HepG2 (cell line): ENCODE results near the gene SLC13A3. TPM values are rescaled to one million over a fixed set of nuclear protein-coding genes. Genes with fewer than 3 reads are reported as not detected.

ENCODE experiments used
- ARNTL ChIP-seq: sonication (generic); formaldehyde crosslinking; IDR thresholded peaks from 2 replicates; pipeline ENCODE4 v1.4.0; 2020; ENCODE audit warnings: mild to moderate bottlenecking, missing genetic modification reagents
- CC2D1A ChIP-seq: sonication (generic); formaldehyde crosslinking; IDR thresholded peaks from 2 replicates; pipeline ENCODE4 v1.8.1; 2023; ENCODE audit warnings: mild to moderate bottlenecking, missing genetic modification reagents
- CENPT ChIP-seq: sonication (generic); formaldehyde crosslinking; IDR thresholded peaks from 2 replicates; pipeline ENCODE4 v1.8.0; 2022; ENCODE audit warnings: low read depth, mild to moderate bottlenecking, moderate library complexity, missing genetic modification reagents
- GFI1 ChIP-seq: sonication (generic); formaldehyde crosslinking; IDR thresholded peaks from 2 replicates; pipeline ENCODE4 v1.5.0; 2020; ENCODE audit warnings: missing genetic modification reagents, mild to moderate bottlenecking, borderline replicate concordance
- KDM5A ChIP-seq: fragments of 200-600 bp; sonication (generic); IDR thresholded peaks from 2 replicates; pipeline ENCODE4 v1.7.0; 2018; ENCODE audit warnings: antibody characterized with exemption, mild to moderate bottlenecking, low read length, borderline replicate concordance
- KLF9 ChIP-seq: IDR thresholded peaks from 2 replicates; pipeline ENCODE4 v1.6.1; 2016; ENCODE audit warnings: low read depth
- NR2F2 ChIP-seq: IDR thresholded peaks from 2 replicates; pipeline ENCODE4 v1.6.1; 2012; ENCODE audit warnings: low read depth, inconsistent platforms, borderline replicate concordance
- SAFB2 ChIP-seq: sonication (generic); formaldehyde crosslinking; IDR thresholded peaks from 2 replicates; pipeline ENCODE4 v1.5.1; 2020; ENCODE audit warnings: missing genetic modification reagents, low read depth, mild to moderate bottlenecking, borderline replicate concordance
- SMC3 ChIP-seq: IDR thresholded peaks from 2 replicates; pipeline ENCODE4 v1.6.1; 2011; ENCODE audit warnings: low read length, improper control_type of control experiment
- XRCC5 ChIP-seq: fragments of 200-400 bp; formaldehyde crosslinking; optimal IDR thresholded peaks from 2 replicates; pipeline ENCODE3; 2017; ENCODE audit warnings: mild to moderate bottlenecking, low read length
- ZFP36 ChIP-seq: fragments of 150-350 bp; IDR thresholded peaks from 2 replicates; pipeline ENCODE4 v1.6.1; 2018; ENCODE audit warnings: borderline replicate concordance, low read length, low read depth; ENCODE audit not compliant: partially characterized antibody
- ZNF230 ChIP-seq: sonication (generic); formaldehyde crosslinking; IDR thresholded peaks from 2 replicates; pipeline ENCODE4 v1.4.0; 2020; ENCODE audit warnings: mild to moderate bottlenecking, missing genetic modification reagents
- ZNF274 ChIP-seq: sonication (generic); formaldehyde crosslinking; IDR thresholded peaks from 2 replicates; pipeline ENCODE4 v1.5.1; 2020; ENCODE audit warnings: mild to moderate bottlenecking, missing genetic modification reagents
- ZNF3 ChIP-seq: IDR thresholded peaks from 2 replicates; pipeline ENCODE4 v1.7.0; 2017; ENCODE audit warnings: inconsistent platforms
- ZNF382 ChIP-seq: sonication (generic); formaldehyde crosslinking; IDR thresholded peaks from 2 replicates; pipeline ENCODE4 v1.5.0; 2020; ENCODE audit warnings: missing genetic modification reagents, mild to moderate bottlenecking, borderline replicate concordance
- ZNF563 ChIP-seq: sonication (generic); formaldehyde crosslinking; IDR thresholded peaks from 2 replicates; pipeline ENCODE4 v1.8.0; 2022; ENCODE audit warnings: mild to moderate bottlenecking, moderate library complexity, missing genetic modification reagents
- polyA plus RNA-seq, 8 experiments: library from polyadenylated mRNA; depleted of rRNA in 3 of 8; stranded (reverse) in 7 of 8; unstranded in 1 of 8; fragments of >200 nt; fragmentation: Illumina TruSeq in 4 of 8; extraction: Trizol in 4 of 8; gene quantifications; 2 replicates each; pipeline versions ENCODE4 v1.2.1 to v1.2.3, GENCODE V29; 2011 to 2016; ENCODE audit warnings: low read depth in 4 of 8, missing spikeins in 1 of 8, mixed read lengths in 1 of 8; ENCODE audit not compliant: insufficient read depth in 1 of 8
- total RNA-seq, 5 experiments: library from RNA; depleted of rRNA; stranded (reverse); fragments of >200 nt; fragmentation: Illumina TruSeq; extraction: Trizol; gene quantifications; 2 replicates each; pipeline ENCODE4 v1.2.3, GENCODE V29; 2016; ENCODE audit warnings: low read depth in 1 of 5
- TF ChIP-seq, protein P1 (sequence below): sonication (generic); formaldehyde crosslinking; IDR thresholded peaks from 2 replicates; pipeline ENCODE4 v1.5.0; 2020; ENCODE audit warnings: mild to moderate bottlenecking, missing genetic modification reagents, borderline replicate concordance
- TF ChIP-seq, protein P2 (sequence below): sonication (generic); formaldehyde crosslinking; IDR thresholded peaks from 2 replicates; pipeline ENCODE4 v1.8.0; 2022; ENCODE audit warnings: mild to moderate bottlenecking, missing genetic modification reagents, moderate library complexity
- TF ChIP-seq, protein P3 (sequence below): sonication (generic); formaldehyde crosslinking; IDR thresholded peaks from 2 replicates; pipeline ENCODE4 v1.4.0; 2020; ENCODE audit warnings: mild to moderate bottlenecking, missing genetic modification reagents, borderline replicate concordance
- TF ChIP-seq, protein P4 (sequence below): sonication (generic); formaldehyde crosslinking; IDR thresholded peaks from 2 replicates; pipeline ENCODE4 v1.5.0; 2020; ENCODE audit warnings: mild to moderate bottlenecking, missing genetic modification reagents
- TF ChIP-seq, protein P5 (sequence below), 2 experiments: fragments of 450-650 bp in 1 of 2; sonication (generic) in 1 of 2; formaldehyde crosslinking; IDR thresholded peaks; 2 replicates each; pipeline versions ENCODE4 v1.5.0 to v1.8.0; 2020 to 2022; ENCODE audit warnings: mild to moderate bottlenecking in 1 of 2, missing genetic modification reagents in 1 of 2

The SLC13A3 gene
- total and polyA plus RNA-seq, 2 of the 13 experiments (the other 11 are each of a cell fraction or from before 2014, with no cell fraction given), result 66.5 to 76.0 TPM

DNA sequence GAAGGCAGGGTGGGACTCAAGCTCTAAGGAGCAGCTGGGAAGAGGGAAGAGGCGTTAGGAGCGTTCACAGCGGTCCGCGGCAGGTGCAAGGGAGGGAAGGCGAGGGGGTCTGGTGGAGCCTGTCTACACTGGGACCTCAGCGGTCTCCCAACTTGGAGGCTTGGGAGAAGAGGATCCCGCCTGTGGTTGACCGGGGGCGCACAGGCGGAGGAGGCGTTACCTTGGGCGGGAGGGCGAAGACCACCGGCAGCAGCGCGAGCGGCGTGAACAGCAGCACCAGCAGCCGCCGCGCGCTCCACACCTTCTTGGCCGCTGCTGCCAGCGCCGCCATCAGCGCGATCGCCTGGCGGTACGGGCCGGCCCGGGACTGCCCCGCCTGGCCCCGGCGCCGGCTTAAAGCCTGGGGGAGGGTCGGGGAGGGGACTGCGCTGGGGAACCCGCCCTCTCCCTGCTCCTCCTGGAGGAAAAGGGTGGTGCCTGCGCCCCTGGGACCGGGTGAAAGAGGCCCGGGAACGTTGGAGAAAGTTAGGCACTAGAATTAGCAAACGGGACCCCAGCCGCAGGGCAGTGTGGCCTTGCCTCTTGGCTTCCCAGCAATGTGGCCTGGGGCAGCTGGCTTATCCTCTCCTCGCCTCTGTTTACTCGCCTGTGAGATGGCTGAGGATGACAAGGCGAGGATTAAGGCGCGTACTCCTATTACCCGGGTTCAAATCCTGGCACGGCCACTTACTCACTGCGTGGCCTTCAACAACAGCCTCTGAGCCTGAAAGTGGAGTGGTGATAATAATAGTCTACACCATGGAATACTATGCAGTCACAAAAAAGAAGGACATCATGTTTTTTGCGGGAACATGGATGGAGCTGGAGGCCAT lies at the start of gene SLC13A3 (continued):
- TF ChIP-seq KDM5A (peak; percentile 51; the same call in 1 of the 2 replicates), ZNF382 (no peak), GFI1 (no peak), ZNF3 (CRISPR knock-in tag) (no peak; the same call in 1 of the 2 replicates), ZNF563 (CRISPR knock-in tag) (no peak; the same call in 1 of the 2 replicates), SAFB2 (peak; percentile 97), ZNF274 (CRISPR knock-in tag) (peak; percentile 91), NR2F2 (no peak), XRCC5 (no peak), CENPT (no peak), ARNTL (CRISPR knock-in tag) (peak; percentile 16; the same call in 1 of the 2 replicates), ZFP36 (no peak), ZNF230 (CRISPR knock-in tag) (peak; percentile 98), KLF9 (CRISPR knock-in tag) (peak; percentile 75; the same call in 1 of the 2 replicates), SMC3 (no peak), CC2D1A (CRISPR knock-in tag) (0 out of 2 replicates have a peak, but pooled peaks have one; percentile 84)
- TF ChIP-seq, protein P1, sequence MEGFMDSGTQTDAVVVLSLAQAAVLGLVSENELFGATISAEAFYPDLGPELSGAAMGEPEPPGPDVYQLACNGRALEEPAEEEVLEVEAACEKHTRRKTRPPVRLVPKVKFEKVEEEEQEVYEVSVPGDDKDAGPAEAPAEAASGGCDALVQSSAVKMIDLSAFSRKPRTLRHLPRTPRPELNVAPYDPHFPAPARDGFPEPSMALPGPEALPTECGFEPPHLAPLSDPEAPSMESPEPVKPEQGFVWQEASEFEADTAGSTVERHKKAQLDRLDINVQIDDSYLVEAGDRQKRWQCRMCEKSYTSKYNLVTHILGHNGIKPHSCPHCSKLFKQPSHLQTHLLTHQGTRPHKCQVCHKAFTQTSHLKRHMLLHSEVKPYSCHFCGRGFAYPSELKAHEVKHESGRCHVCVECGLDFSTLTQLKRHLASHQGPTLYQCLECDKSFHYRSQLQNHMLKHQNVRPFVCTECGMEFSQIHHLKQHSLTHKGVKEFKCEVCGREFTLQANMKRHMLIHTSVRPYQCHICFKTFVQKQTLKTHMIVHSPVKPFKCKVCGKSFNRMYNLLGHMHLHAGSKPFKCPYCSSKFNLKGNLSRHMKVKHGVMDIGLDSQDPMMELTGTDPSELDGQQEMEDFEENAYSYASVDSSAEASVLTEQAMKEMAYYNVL (CRISPR knock-in tag), result peak; percentile 73
- TF ChIP-seq, protein P2, sequence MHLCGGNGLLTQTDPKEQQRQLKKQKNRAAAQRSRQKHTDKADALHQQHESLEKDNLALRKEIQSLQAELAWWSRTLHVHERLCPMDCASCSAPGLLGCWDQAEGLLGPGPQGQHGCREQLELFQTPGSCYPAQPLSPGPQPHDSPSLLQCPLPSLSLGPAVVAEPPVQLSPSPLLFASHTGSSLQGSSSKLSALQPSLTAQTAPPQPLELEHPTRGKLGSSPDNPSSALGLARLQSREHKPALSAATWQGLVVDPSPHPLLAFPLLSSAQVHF, result no peak
- TF ChIP-seq, protein P3, sequence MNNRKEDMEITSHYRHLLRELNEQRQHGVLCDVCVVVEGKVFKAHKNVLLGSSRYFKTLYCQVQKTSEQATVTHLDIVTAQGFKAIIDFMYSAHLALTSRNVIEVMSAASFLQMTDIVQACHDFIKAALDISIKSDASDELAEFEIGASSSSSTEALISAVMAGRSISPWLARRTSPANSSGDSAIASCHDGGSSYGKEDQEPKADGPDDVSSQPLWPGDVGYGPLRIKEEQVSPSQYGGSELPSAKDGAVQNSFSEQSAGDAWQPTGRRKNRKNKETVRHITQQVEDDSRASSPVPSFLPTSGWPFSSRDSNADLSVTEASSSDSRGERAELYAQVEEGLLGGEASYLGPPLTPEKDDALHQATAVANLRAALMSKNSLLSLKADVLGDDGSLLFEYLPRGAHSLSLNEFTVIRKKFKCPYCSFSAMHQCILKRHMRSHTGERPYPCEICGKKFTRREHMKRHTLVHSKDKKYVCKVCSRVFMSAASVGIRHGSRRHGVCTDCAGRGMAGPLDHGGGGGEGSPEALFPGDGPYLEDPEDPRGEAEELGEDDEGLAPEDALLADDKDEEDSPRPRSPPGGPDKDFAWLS (CRISPR knock-in tag), result 0 out of 2 replicates have a peak, but pooled peaks have one; percentile 47
- TF ChIP-seq, protein P4, sequence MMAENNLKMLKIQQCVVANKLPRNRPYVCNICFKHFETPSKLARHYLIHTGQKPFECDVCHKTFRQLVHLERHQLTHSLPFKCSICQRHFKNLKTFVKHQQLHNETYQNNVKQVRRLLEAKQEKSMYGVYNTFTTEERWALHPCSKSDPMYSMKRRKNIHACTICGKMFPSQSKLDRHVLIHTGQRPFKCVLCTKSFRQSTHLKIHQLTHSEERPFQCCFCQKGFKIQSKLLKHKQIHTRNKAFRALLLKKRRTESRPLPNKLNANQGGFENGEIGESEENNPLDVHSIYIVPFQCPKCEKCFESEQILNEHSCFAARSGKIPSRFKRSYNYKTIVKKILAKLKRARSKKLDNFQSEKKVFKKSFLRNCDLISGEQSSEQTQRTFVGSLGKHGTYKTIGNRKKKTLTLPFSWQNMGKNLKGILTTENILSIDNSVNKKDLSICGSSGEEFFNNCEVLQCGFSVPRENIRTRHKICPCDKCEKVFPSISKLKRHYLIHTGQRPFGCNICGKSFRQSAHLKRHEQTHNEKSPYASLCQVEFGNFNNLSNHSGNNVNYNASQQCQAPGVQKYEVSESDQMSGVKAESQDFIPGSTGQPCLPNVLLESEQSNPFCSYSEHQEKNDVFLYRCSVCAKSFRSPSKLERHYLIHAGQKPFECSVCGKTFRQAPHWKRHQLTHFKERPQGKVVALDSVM (CRISPR knock-in tag), result peak; percentile 98
- TF ChIP-seq, protein P5, sequence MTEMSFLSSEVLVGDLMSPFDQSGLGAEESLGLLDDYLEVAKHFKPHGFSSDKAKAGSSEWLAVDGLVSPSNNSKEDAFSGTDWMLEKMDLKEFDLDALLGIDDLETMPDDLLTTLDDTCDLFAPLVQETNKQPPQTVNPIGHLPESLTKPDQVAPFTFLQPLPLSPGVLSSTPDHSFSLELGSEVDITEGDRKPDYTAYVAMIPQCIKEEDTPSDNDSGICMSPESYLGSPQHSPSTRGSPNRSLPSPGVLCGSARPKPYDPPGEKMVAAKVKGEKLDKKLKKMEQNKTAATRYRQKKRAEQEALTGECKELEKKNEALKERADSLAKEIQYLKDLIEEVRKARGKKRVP (CRISPR knock-in tag; IDR thresholded peaks at IDR 0.05), result no peak
